ENCODE data around the gene COMMD10.
A peak's percentile ranks its signal among the peaks of the same experiment; 100 is the strongest.

Gene COMMD10

DNA sequence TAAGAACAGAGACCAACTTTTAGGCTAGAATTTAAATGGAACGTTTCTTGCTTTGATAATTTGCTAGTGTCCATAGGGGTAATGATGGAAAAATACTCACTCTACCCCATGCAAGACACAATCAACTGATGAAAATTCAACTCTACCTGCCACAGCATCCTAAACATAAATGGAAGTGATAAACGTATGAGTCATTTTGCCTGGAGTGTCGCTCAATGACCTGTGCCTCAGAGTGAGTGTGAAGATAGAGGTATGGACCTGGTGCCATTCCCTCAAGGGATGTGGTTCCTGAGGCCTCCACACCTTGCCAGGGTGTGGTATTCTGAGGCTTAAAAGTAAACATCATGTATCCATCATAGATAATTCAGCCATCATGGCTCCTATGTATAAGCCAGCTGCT lies 38.6 kb upstream of the COMMD10 start:
- DNase-seq (ENCODE audit: extremely low read depth, low read depth) = no peak
- TF ChIP-seq, protein P1, sequence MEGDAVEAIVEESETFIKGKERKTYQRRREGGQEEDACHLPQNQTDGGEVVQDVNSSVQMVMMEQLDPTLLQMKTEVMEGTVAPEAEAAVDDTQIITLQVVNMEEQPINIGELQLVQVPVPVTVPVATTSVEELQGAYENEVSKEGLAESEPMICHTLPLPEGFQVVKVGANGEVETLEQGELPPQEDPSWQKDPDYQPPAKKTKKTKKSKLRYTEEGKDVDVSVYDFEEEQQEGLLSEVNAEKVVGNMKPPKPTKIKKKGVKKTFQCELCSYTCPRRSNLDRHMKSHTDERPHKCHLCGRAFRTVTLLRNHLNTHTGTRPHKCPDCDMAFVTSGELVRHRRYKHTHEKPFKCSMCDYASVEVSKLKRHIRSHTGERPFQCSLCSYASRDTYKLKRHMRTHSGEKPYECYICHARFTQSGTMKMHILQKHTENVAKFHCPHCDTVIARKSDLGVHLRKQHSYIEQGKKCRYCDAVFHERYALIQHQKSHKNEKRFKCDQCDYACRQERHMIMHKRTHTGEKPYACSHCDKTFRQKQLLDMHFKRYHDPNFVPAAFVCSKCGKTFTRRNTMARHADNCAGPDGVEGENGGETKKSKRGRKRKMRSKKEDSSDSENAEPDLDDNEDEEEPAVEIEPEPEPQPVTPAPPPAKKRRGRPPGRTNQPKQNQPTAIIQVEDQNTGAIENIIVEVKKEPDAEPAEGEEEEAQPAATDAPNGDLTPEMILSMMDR (IDR thresholded peaks at IDR 0.05; ENCODE audit: low read depth, low read length) = no peak

DNA sequence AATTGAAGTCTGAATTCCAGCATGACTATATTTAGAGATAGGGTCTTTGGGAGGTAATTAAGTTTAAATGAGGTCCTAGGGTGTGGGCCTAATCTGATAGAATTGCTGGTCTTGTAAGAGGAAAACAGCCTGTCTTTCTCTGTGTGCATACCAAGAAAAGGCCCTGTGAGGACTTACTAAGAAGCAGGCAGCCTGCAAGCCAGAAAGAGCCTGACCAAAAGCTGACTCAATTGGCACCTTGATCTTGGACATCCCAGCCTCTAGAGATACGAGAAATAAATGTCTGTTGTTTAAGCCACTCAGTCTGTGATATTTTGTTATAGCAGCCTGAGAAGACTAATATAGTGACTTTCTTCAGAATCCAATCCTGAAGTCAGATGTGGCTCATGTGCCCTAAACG lies 38.0 kb upstream of the COMMD10 start:
- no peak for DNase-seq (ENCODE audit: extremely low read depth, low read depth)
- TF ChIP-seq, protein P1 (IDR thresholded peaks at IDR 0.05; ENCODE audit: low read depth, low read length) = no peak

DNA sequence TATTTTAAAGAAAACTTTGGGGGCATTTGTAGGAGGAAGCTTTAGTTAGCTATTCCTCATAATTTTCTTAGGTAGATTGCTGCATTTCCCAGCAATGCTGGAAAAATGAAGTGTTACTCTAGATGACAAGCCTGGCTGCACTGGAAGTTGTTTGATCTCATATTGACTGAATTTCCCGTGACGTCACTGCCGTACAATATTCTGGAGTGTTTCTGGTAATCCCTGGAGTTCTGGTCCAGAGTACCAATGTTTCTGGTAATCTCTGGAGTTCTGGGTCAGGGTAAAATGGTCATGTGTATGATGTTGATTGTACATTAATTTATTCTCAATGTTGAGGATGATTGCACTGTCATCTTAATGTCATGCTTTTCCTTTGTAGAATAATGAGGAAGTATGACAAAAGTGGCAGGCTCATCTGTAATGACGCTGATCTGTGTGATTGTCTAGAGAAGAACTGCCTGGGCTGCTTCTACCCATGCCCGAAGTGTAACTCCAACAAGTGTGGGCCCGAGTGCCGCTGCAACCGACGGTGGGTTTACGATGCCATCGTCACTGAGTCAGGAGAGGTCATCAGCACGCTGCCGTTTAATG lies 26.4 kb upstream of the COMMD10 start:
- TF ChIP-seq, protein P1 (IDR thresholded peaks at IDR 0.05; ENCODE audit: low read depth, low read length) = no peak
- DNase-seq (ENCODE audit: extremely low read depth, low read depth) = no peak

DNA sequence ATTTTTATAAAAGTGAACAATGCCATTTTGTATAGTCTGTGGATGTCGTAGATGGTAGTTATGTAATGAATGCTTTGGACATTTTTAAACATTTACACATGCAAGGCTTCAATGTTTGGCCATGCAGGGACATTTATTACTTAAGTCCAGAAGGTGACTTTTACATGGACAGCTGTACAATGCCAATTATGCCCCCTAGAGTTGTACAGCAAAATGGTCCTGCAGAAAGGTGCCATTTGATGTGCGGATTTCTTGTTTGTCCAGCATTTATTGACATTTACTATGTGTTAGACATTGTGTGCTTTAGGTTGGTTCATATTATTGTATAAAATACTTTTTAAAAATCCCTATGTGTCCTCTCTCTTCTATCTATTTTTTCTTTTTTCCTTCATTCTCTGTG lies 22.5 kb upstream of the COMMD10 start:
- TF ChIP-seq, protein P1 (IDR thresholded peaks at IDR 0.05; ENCODE audit: low read depth, low read length) = no peak
- DNase-seq (ENCODE audit: extremely low read depth, low read depth) = no peak

DNA sequence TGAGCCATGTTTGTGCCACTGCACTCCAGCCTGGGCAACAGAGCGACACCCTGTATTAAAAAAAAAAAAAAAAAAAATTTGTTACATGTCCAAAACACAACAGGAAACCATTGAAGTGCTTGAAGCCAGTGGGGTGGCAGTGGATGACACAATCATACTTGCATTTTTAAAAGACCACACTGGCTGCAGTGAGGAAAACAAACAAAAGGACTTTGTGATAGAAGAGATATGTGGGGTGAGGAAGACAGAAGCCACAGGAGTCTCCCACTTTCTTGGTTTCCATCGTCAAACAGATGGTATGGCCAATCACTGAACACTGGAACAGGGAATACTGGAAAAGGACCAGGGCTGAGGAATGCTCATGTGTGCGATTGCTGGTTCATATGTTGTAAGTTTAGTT lies 20.9 kb upstream of the COMMD10 start:
- TF ChIP-seq, protein P1 (IDR thresholded peaks at IDR 0.05; ENCODE audit: low read depth, low read length) = no peak
- DNase-seq (ENCODE audit: extremely low read depth, low read depth) = no peak

DNA sequence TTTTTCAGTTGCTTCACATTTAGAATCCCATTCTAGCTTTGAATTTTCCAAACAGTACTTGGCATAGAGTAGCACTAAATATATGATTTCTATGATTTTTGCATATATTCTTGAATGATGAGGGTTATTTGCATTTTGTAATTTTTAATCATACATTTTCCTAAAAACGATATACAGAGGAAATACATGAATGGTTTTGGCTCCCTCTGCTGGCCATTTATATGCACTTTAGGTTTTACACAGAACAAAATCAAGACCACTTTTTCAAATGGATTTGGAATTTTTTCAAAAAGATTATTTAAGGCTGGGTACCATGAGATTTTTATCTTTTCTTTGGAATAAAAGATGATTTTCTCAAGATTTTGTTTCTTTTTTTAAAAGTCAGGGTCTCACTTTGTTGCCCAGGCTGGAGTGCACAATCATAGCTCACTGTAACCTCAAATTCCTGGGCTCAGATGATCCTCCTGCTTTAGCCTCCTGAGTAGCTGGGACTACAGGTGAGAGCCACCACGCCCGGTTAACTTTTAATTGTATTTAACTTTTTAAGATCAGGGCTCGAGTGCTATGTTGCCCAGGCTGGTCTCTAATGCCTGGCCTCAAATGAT lies 16.7 kb upstream of the COMMD10 start:
- no peak for DNase-seq (ENCODE audit: extremely low read depth, low read depth)
- TF ChIP-seq, protein P1 (IDR thresholded peaks at IDR 0.05; ENCODE audit: low read depth, low read length) = peak; percentile 70

DNA sequence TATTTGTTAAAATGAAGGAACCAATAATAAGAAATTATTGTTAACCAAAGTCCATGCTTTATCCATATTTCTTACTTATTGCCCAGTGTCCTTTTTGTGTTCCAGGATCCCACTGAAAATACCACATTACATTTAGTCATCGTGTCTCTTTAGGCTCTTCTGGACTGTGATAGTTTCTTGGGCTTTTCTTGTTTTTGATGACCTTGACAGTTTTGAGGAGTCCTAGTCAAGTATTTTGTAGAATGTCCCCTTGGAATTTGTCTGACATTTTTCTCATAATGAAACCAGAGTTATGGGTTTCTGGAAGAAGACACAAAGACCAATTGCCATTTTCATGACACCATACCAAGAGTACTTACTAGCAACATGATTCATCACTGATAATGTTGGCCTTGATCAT lies 13.6 kb upstream of the COMMD10 start:
- TF ChIP-seq, protein P1 (IDR thresholded peaks at IDR 0.05; ENCODE audit: low read depth, low read length) = no peak
- no peak for DNase-seq (ENCODE audit: extremely low read depth, low read depth)
